Activated CD4-positive, alpha-beta T cell treated with anti-CD3 and anti-CD28 coated beads, Interleukin-2, amount 50 U/mL, for 48 hours (primary cell): ENCODE measurements around the gene FBXL20.

Source experiments
- DNase-seq, 2 experiments: peaks; one replicate each; pipeline ENCODE4 v3.0.0-alpha.2; 2020

FBXL20 gene

GRCh38 chr17:39223907-39224777 lies 177.3 kb downstream of the FBXL20 start:
- DNase-seq = no peak

DNA sequence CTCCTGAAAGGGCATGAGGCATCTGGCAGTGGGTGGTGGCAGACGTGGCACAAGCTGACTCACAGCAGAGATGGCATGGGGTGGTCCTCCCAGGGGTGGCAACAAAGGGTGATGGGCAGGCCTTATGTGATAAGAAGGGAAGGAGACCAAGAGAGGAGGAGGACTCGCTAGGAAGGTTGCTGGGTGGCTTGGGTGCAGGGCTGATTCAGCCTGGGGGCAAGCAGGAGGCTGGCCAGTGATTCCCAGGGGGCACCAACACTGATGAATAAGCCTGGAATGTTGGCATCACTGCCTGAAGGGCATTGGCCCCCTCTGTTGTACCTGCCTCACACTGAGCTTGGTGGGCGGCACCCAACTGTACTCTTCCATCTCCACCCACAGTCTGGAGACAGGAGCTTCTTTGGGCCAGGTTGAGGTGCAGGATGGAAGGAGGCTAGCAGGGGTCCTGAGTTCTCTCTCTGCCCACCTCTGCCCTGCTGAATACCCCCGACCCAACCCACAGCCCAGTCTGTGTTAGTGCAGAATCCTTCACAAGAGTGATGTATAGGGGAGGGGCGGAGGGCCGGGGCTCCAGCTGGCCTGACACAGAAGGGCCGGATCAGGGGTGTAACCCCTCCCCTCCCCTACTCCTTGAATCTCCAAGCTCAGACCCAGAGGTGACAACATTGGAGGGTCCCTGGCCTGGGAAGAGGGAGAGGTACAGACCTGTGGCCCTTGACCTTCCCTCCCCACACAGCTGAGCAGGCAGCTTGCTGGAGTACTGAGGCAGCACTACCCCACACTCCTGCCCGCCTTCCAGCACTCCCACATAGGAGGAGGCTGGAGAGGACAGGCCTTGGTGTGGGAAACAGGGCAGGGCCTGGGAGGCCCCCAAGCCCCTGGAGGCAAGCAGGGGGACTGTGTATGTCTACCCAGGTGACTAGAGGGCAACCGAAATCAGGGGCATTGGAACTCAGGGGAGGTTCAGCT lies 178.3 kb downstream of the FBXL20 start:
- no peak for DNase-seq

DNA sequence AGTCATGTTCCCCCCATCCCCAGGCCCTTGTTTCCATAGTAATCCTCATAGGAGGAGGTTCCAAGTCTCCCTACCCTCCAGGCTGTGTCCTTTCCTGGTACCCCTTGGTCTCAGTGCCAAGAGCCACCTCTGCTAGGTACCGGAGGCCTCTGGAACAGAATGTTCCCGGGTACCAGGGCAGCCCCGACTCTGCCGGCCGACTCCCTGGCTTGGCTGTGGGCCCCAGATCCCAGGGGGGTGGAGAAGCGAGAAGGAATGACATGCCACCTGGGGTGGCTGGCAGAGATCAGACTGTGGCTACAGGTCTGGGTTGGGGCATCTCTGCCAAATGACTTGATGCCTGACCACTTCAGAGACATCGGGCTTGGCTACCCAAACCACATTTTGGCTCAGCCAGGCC lies 179.3 kb downstream of the FBXL20 start:
- DNase-seq = no peak

GRCh38 chr17:39221572-39221971 lies 179.9 kb downstream of the FBXL20 start:
- DNase-seq = no peak

DNA sequence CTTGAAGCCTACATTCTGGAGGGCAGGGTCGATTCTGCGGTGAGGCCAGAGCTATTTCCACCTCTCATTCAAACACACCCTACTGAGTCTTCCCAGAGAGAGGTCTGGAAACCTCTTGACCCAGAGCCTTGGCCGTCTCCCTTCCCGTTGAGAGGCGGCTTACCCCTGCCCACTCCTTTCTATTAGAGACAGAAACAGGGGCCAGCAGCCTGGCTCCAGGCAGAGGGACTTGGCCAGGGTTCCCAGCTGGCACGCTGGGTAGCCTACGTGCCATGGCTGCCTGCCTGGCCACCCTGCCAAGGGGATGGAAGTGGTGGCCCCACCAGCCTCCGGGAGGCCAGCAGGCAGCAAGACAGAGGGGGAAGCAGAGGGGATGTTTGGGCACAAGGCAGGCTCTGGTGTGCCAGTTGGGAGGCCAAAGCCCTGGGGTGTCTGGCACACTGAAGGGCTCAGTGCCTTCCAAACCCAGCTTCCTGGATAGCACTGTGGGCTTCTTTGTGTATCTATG lies 181.7 kb downstream of the FBXL20 start:
- DNase-seq = no peak

GRCh38 chr17:39218906-39219305 lies 182.5 kb downstream of the FBXL20 start:
- no peak for DNase-seq

- no peak for DNase-seq
Observed at GRCh38 chr17:39217734-39218369, 183.6 kb downstream of the FBXL20 start.

- DNase-seq = no peak
Observed at GRCh38 chr17:39213852-39214251, 187.6 kb downstream of the FBXL20 start.

- DNase-seq = no peak
Observed at GRCh38 chr17:39212841-39213480, 188.5 kb downstream of the FBXL20 start.

GRCh38 chr17:39212195-39212810 lies 189.1 kb downstream of the FBXL20 start:
- no peak for DNase-seq

- no peak for DNase-seq
Observed at GRCh38 chr17:39210093-39210434, 191.4 kb downstream of the FBXL20 start.

GRCh38 chr17:39209317-39210092 lies 191.9 kb downstream of the FBXL20 start:
- peak; percentile 70 to 75 for DNase-seq

DNA sequence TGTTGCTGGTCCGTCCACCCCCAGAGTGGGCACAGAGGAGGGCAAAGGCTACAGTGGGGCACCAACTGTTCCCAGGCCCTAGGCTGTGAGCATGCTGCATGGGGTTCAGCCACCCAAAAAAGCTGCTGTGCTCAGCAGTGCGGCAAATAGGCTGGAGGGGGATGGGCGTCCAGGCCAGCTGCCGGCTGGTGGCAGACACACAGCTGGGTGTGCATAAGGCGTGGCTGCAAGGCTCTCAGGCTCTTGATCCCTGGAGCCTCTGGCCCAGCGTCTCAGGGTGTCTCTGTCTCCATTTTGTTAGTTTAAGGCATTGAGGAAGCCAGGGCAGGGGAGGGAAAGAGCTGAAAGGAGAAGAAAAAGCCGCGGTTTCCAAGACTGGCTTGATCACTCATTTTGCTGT lies 192.5 kb downstream of the FBXL20 start:
- no peak for DNase-seq

DNA sequence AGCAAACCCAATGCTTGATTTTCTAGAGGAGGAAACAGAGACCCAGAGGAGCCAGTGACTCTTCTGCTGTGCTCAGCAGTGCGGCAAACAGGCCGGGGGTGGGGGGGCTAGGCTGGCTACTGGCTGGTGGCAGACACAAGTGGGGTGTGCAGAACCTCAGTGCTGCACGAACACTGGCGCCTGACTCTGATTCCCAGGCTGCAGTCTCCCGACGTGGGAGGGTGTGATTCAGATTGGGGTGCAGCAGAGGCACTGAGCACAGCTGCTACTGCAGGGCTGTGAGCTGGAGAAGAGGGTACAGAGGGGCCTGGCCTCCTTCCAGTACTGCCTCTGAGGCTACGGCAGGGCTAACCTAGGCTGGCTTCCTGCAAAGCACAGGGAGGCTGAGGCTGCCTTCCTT lies 193.3 kb downstream of the FBXL20 start:
- DNase-seq = no peak

GRCh38 chr17:39205112-39205526 lies 196.3 kb downstream of the FBXL20 start:
- DNase-seq = no peak

DNA sequence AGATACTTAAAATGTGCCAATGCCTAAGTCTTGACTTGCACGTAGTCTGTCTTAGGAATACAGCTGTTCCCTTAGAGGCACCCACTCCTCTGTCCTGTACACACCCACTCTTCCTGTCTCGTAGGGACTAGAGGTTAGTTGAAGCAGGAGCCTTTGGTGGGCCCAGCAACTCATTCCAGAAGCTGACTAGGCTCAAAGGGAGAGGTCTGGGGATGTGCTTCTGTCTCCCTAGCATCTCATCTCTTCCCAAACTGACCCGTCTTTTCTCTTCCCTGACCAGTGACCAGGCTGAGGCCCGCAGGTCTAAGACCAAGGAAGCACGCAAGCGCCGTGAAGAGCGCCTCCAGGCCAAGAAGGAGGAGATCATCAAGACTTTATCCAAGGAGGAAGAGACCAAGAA lies 197.2 kb downstream of the FBXL20 start:
- DNase-seq = no peak
